ENCODE data around the gene CFAP74.

The CFAP74 gene

GRCh38 chr1:1976031-1976430 lies 27.6 kb downstream of the CFAP74 start:
- no peak for TF ChIP-seq CTCF (IDR thresholded peaks at IDR 0.05)

- no peak for TF ChIP-seq CTCF (IDR thresholded peaks at IDR 0.05)
Measured at GRCh38 chr1:1975535-1975934, 28.1 kb downstream of the CFAP74 start.

GRCh38 chr1:1974834-1975233 lies 28.8 kb downstream of the CFAP74 start:
- no peak for TF ChIP-seq CTCF (IDR thresholded peaks at IDR 0.05)

- TF ChIP-seq CTCF (IDR thresholded peaks at IDR 0.05): no peak
Measured at GRCh38 chr1:1973716-1974642, 29.6 kb downstream of the CFAP74 start.

- no peak for TF ChIP-seq CTCF (IDR thresholded peaks at IDR 0.05)
Measured at GRCh38 chr1:1972976-1973715, 30.4 kb downstream of the CFAP74 start.

GRCh38 chr1:1971688-1972087 lies 31.9 kb downstream of the CFAP74 start:
- TF ChIP-seq CTCF (IDR thresholded peaks at IDR 0.05): no peak

- TF ChIP-seq CTCF (IDR thresholded peaks at IDR 0.05): no peak
Measured at GRCh38 chr1:1971017-1971416, 32.6 kb downstream of the CFAP74 start.

Data from LNCAP (cell line).